ENCODE results near the gene SLC25A41.
"Not testable (repeated sequence)": the region's sequence is repeated elsewhere in the genome, so short reads cannot be mapped to it uniquely, and the experiment has no call there.

The SLC25A41 gene

GRCh38 chr19:6402837-6403608 lies 30.5 kb downstream of the SLC25A41 start:
- DNase-seq = no peak

GRCh38 chr19:6402058-6402457 lies 31.5 kb downstream of the SLC25A41 start:
- DNase-seq = no peak

GRCh38 chr19:6400062-6400944 lies 33.3 kb downstream of the SLC25A41 start:
- DNase-seq = not testable (repeated sequence)

DNA sequence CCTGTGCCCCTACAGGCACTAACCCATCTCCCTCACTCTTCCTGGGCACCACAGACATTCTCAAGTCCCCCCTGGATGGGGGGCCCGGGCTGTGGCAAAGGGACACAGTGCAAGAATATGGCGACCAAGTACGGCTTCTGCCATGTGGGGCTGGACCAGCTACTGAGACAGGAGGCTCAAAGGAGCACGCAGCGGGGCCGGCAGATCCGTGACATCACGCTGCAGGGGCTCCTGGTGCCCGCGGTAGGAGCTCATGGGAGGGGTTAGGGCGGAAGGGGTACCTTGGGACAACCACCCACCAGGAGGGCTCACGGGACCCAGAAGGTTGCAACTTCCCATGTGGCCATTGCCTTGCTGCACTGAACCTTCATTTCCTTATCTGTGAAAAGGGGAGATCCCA lies 37.3 kb downstream of the SLC25A41 start:
- DNase-seq = no peak

DNA sequence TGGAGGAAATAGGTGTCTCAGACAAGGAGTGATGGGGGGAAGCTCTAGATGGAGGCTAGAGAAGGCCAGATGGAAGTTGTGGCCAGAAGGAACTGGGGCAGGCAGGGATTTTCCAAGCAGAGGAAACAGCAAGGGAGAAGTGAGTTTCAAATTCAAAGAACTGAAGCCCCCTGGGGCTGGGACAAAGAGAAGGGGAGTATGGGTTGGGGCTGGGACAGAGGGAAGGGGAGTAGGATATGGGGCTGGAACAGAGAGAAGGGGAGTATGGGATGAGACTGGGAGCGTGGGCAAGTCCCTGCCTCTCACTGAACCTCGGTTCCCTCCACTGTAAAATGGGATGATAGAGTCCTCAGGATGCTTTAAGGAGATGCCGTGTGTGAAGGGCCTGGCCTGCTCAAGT lies 38.7 kb downstream of the SLC25A41 start:
- no peak for DNase-seq

DNA sequence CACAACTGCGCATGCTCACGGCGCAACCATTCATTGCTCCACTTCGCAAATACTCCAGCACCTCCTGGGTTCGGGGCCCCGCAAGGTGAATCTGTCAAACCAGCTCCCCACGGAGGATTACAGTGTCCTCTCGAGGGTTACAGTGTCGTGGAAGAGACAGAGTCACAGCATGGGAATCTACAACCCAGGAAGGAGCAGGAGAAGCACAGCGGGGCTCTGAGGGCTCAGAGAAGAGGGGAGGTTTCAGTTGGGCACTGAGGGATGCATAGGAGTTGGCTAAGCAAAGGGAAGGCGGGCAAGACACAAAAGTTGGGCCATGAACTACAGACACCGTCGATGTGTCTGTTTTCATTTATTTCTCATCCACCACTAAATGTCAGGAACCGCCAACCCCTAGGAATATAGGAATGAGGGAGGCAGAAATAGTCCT lies 39.6 kb downstream of the SLC25A41 start:
- DNase-seq = peak; percentile 18

DNA sequence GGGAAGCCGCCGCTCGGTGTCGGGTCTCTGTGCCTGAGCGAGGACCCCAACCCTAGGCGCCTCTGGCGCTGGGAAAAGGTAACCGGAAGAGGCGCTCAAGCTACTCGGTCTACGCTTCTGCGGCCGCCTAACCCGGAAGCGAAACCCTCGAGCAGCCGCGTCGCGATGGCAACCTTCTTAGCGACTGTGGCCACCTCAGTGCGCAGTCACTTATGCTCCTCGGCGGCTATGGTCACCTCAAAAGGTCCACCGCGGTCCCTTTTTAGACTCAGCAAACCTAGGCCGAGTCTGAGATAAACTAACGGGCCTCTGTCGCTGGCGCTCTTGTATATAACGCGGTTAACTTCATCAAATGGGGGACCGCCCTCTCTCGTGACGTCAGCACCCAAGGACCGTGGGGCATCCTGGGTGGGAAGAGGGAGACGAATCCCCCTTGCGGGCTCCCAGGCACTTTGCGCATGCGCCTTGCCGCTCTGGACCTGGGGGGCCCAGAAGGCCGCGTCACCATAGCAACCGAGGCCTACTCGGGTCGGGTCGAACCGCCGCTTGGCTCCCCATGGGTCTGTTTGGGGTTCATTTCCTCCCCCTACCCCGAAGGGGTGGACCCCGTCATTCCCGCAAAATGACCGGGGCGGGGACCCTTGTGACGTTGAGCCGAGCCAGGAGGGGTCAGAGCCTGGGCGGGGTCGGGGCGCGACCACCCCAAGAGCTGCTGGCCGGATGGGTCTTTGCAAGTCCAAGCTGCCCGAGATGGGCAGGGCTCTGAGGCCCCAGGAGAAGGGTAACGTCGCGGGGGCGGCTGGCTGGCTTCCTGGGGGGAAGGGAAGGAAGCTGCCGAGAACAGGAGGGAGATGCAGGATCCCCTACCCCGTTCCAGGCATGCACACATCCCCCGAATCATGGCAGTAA lies 40.2 kb downstream of the SLC25A41 start, which contains the start of gene GTF2F1:
Gene GTF2F1 (minus strand): TSS at position 91 of the 909 bp plus-strand sequence. CDS start 169 bp downstream, outside the sequence.
- peak; percentile 90 for DNase-seq

- no peak for DNase-seq
Observed at GRCh38 chr19:6392221-6393073, 41.1 kb downstream of the SLC25A41 start.

DNA sequence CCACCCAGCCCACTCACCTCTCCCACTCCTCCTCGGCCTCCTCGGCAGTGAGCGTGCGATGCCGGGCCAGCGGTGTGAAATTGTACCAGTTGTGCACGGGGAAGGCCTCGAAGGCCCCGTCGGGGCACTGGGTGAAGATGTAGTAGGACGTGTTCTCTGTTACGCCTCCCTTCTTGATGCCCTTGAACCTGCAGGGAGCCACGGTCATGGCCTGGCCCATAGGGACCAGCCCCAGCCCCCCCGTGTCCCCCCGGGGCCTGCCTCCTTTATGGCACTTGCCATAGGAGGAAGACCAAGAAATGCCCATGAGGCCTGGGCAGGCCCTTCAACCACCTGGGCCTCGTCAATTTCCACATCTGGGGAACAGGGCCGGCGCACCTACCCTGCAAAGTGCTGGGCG lies 46.2 kb downstream of the SLC25A41 start:
- DNase-seq = no peak

- no peak for DNase-seq
Observed at GRCh38 chr19:6384381-6384780, 49.2 kb downstream of the SLC25A41 start.

DNA sequence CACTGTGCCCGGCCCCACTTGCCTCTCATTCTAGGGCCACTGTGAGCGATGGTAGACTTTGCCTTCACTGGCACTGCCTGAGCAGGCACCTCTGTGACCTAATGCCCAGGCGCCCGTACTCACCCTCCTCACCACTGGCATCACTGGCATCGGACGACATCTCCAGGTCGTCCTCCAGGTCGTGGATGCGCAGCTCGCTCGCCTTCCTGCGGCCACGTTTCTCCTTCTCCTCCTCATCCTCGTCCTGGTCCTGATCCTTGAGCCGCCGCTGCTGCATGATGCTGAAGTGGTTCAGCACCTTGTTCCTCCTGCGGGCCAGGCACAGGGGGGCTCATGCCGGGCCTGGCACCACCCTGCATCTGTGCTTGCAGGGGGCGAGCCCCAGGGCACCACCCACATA lies 50.4 kb downstream of the SLC25A41 start:
- no peak for DNase-seq

DNA sequence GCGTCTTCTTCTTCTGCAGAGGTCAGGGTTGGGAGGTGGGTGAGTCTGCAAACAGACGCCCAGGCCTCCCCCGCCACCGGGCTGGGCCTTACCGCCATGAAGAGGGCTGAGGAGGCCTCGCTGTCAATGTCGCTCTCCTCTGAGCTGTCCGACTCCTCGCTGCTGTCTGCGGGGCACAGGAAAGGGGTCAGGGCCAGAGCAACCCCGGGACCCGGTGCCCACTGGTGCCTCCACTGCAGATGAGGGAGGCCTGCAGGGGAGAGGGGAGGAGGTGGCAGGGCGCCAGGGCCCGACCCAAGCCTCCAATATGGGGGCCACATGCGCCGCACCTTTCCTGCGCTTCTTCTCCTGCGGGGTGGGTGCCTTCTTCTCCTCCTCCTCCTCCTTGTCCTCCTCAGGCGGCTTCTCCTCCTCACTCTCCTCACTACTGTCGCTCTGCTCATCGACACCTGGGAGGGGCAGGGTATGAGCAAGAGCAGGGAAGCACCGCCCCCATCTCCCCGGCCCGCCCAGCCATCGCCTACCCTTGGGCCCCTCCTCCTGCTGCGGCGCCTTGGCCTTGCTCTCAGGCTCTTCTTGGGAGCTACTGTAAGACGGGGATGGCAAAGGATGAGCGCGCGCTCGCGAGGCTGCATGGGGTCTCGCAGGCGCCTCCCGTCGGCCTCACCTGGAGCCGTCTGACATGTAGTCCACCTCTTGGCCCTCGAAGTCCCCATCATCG lies 52.4 kb downstream of the SLC25A41 start:
- DNase-seq = no peak

DNA sequence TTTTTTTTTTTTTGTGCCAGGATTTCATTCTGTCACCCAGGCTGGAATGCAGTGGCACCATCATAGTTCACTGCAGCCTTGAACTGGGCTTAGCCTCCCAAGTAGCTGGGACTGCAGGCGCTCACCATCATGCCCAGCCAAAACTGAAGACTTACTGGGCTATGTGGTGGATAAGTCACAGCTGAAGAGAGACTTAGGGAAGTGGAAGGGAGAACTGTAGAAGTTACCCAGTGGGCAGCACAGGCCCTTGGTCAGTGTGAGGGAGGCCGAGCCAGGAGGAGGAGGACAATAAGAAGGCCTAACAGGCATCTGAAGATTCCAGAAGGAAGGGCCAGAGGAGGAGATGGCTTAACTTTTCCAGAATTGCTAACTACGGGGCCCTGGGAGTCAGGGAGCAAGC lies 53.8 kb downstream of the SLC25A41 start:
- no peak for DNase-seq

DNA sequence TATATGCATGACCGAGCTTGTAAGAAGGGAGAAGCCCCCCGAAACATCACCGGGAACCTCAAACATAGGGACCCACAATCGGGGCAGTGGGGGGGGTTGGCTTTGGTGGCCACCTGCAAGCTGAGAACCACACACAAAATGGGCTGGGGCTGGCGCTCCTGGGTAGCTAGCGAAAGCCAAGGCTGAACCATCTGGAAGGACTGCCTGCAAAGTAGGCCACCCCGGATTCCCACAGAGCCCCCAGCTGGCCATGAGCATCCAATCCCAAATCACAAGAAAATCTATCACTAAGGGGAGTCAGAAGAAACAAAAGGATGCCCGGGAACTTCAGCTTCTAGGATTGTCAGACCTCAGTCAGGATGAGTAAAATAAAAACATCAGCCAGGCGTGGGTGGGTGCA lies 55.1 kb downstream of the SLC25A41 start:
- no peak for DNase-seq

GRCh38 chr19:6378041-6378440 lies 55.5 kb downstream of the SLC25A41 start:
- DNase-seq = no peak

- DNase-seq = no peak
Observed at GRCh38 chr19:6376512-6377190, 56.9 kb downstream of the SLC25A41 start.

All from NCI-H2029 treated with DMSO at 0.1 percent for 48 hours (cell line).